NCI-H774 (cell line): ENCODE measurements around the gene ERRFI1.
"Not testable (repeated sequence)": the region's sequence is repeated elsewhere in the genome, so short reads cannot be mapped to it uniquely, and the experiment has no call there.

Experiments
- DNase-seq: peaks from one replicate; lab custom pipeline; 2025; lab: John Stamatoyannopoulos, UW

Gene ERRFI1

GRCh38 chr1:8026153-8026975 lies at the start of gene ERRFI1:
TSS of gene ERRFI1 (minus strand) at chr1:8026309. CDS start at chr1:8015619, 10,690 bp downstream.
- peak; percentile 77 for DNase-seq

GRCh38 chr1:8075511-8076051 lies 49.5 kb upstream of the ERRFI1 start:
- DNase-seq, result no peak

GRCh38 chr1:8073112-8073855 lies 47.2 kb upstream of the ERRFI1 start:
- DNase-seq, result no peak

- peak; percentile 12 for DNase-seq
These were observed 44.3 kb upstream of the ERRFI1 start for GRCh38 chr1:8070381-8070811.

- DNase-seq, result not testable (repeated sequence)
These were observed 43.7 kb upstream of the ERRFI1 start for GRCh38 chr1:8069614-8070320.

DNA sequence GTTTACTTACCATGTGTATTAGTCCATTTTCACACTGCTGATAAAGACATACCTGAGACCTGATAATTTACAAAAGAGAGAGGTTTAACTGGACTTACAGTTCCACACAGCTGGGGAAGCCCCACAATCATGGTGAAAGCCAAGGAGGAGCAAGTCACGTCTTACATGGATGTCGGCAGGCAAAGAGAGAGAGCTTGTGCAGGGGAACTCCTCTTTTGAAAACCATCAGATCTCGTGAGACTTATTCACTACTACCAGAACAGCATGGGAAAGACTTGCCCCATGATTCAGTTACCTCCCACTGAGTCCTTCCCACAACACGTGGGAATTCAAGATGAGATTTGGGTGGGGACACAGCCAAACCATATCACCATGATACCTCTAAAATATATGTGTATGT lies 39.3 kb upstream of the ERRFI1 start:
- no peak for DNase-seq

DNA sequence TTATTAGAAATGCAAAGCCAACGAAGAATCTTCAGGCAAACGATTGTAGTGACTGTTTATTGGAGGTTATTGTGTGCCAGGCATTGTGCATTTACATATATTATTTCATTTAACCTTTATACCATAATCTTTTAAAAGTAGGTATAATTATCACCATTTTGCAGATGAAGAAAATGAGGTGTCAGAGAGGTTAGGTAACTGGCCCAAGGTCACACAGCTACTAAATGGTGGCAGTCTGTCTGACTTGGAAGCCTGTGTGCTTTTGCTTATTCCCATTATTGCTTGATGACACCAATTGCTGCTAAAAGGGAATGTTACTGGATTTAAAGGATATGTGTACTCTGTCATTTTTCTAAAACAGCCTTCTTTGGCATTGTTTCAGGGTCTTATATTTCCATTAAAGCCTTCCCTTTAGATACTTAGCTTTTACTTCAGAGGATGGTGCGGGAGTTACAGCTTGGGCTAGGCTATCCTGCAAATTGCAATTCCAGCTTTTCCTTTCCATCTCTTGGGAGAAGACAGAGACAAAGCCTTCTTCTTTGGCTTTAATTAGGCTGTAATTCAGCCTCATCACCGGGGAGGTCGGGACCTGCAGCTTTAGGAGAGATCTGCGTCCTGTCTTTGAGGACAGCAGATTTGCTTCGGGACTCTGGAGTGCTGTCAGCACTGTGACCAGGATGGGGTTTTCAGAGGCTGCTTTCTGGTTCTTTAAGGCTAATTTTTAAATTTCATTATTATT lies 37.4 kb upstream of the ERRFI1 start:
- DNase-seq, result no peak

GRCh38 chr1:8062861-8063260 lies 36.8 kb upstream of the ERRFI1 start:
- no peak for DNase-seq

- no peak for DNase-seq
These were observed 35.7 kb upstream of the ERRFI1 start for GRCh38 chr1:8061673-8062386.

GRCh38 chr1:8061210-8061609 lies 35.1 kb upstream of the ERRFI1 start:
- DNase-seq, result no peak

DNA sequence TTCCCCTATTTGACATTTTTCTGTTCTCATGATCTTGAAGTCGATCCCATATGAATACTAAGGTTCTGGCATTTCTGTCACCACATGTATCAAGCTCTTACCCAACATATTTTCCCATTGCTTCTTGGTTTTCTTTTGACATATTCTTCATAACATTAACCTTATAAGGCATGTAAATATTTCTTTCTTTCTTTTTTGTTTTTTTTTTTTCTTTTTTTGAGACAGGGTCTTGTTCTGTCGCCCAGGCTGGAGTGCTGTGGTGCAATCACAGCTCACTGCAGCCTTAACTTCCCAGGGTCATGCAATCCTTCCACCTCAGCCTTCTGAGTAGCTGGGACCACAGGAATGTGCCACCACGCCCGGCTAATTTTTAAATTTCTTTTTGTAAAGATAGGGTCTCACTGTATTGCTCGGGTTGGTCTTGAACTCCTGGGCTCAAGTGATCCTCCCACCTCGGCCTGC lies 33.1 kb upstream of the ERRFI1 start:
- no peak for DNase-seq

GRCh38 chr1:8057779-8058178 lies 31.7 kb upstream of the ERRFI1 start:
- not testable (repeated sequence) for DNase-seq

GRCh38 chr1:8055973-8056372 lies 29.9 kb upstream of the ERRFI1 start:
- DNase-seq, result no peak

GRCh38 chr1:8053878-8054567 lies 27.9 kb upstream of the ERRFI1 start:
- no peak for DNase-seq

DNA sequence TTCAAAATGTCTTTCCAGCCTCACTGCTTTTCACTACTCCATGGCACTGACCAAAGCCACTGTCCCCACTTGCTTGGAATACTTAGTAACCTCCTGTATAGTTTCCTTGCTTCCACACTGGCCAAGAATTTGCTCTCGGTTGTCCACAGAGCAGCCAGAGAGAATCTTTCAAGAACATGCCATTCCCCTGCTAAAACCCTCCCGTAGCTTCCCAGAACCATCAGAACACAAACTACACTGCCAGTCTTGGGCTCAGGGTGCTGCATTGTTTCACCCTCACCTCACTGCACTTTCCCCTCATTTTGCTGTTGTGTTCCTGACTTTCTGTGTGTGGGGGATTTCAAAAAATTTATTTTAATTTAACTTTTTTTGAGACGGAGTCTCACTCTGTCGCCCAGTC lies 25.5 kb upstream of the ERRFI1 start:
- DNase-seq, result no peak

DNA sequence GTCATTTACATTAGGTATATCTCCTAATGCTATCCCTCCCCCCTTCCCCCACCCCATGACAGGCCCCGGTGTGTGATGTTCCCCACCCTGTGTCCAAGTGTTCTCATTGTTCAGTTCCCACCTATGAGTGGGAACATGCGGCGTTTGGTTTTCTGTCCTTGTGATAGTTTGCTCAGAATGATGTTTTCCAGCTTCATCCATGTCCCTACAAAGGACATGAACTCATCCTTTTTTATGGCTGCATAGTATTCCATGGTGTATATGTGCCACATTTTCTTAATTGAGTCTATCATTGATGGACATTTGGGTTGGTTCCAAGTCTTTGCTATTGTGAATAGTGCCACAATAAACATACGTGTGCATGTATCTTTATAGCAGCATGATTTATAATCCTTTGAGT lies 23.1 kb upstream of the ERRFI1 start:
- DNase-seq, result not testable (repeated sequence)

DNA sequence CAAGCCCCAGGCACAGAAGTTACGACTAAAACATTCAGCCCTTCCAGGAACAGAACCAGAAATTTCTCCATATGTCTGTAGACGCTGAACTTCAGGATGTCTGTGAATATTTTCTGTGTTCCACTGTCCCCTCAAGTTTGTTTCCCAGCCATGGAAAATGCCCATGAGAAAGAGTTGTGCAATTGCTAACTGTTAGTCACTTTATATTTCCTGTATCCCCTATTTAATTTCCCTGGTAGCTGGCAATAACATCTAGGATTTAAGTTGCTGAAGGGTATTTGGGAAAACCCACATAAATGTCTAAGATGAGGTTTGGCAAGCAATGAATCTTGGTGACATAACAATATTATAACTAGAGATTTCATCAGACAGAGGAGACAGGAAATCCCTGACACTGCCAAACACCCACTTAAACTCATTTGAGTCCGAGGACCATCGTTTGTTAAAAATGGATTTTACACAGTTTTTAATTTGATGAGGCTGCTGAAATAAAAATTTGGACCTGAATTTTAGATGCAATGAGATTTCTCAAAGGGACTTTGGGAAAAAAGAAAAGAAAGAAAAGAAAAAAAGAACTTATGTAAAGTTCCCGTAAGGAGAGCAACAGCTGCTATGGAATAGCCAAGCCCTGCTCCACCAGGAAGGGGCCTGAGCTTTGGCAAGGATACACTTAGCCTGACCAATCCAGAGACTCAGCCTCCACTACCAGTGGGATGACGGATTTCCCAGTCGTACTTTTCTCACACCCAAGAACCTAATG lies 21.8 kb upstream of the ERRFI1 start:
- DNase-seq, result no peak

DNA sequence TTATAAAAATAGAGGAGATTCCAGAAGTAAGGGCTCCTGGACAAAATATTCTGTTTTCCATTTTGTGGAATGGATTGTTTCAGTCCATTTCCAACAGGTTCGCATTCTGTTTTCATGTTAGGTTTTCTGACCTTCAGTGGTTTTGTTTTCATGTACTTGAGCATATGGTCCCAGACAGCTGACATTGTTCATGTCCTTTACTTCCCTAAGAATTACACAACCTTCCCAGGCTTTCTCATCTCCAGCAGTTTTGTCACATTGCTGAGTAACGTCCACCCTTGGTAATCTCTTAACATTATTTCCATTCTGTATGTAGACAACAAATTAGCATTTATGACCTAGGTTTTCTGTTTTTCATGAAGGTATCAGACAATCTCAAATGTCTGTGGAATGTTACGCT lies 21.0 kb upstream of the ERRFI1 start:
- DNase-seq, result no peak

- no peak for DNase-seq
These were observed 20.3 kb upstream of the ERRFI1 start for GRCh38 chr1:8046391-8046790.
